Measurements from ENCODE around the gene CCR7.

DNA sequence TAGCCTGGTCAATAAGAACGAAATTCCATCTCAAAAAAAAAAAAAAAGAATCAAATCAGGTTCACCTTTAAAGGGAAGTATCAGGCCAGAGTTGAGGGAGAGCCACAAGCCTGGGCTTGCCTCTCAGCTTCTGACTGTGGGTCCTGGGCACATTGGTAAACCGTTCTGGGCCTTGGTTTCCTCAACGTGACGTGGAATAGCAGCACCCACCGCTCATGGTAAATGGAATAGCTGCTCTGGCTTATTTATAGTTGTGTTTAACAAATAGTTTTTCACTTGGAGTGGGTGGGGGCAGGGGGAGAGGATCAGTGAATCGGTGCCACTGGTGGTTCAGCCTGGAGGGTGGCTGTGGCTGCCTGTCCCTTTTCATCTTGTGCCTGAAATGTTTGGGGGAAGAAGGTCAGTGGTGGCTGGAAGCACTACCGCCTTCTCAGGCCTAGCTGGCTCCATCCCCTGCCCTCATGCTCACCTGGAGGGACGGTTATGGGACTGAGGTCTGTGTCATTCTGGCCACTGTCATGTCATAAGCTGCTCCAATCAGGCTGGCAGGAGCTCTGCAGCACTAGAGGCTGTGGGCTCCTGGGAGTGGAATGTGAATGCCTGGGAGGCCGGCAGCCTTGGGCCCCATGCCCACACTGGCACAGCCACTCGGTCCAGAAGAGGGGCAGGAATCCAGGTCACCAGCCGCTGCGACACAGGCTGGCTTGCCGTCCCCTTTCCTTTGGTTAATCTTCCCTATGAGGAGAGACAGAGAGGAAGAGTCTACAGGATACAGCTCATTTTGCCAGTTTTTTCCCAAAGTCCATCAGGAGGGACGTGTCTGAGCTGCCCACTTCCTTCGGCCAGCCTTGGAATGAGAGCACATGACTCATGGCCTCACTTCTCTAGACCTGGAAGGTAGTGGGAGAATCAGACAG, 27.0 kb downstream of the CCR7 start:
- TF ChIP-seq, protein P1, sequence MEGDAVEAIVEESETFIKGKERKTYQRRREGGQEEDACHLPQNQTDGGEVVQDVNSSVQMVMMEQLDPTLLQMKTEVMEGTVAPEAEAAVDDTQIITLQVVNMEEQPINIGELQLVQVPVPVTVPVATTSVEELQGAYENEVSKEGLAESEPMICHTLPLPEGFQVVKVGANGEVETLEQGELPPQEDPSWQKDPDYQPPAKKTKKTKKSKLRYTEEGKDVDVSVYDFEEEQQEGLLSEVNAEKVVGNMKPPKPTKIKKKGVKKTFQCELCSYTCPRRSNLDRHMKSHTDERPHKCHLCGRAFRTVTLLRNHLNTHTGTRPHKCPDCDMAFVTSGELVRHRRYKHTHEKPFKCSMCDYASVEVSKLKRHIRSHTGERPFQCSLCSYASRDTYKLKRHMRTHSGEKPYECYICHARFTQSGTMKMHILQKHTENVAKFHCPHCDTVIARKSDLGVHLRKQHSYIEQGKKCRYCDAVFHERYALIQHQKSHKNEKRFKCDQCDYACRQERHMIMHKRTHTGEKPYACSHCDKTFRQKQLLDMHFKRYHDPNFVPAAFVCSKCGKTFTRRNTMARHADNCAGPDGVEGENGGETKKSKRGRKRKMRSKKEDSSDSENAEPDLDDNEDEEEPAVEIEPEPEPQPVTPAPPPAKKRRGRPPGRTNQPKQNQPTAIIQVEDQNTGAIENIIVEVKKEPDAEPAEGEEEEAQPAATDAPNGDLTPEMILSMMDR (IDR thresholded peaks at IDR 0.05), result no peak
- no peak for TF ChIP-seq POLR2A (IDR thresholded peaks at IDR 0.05)

Data from ovary (tissue), 3 donors.